Measurements from ENCODE around the gene NT5C. TPM values are rescaled to one million over a fixed set of nuclear protein-coding genes. Genes with fewer than 3 reads are reported as not detected.

The NT5C gene
- total and polyA plus RNA-seq, 4 donors = 64.4 to 96.3 (median 78.3) TPM

DNA sequence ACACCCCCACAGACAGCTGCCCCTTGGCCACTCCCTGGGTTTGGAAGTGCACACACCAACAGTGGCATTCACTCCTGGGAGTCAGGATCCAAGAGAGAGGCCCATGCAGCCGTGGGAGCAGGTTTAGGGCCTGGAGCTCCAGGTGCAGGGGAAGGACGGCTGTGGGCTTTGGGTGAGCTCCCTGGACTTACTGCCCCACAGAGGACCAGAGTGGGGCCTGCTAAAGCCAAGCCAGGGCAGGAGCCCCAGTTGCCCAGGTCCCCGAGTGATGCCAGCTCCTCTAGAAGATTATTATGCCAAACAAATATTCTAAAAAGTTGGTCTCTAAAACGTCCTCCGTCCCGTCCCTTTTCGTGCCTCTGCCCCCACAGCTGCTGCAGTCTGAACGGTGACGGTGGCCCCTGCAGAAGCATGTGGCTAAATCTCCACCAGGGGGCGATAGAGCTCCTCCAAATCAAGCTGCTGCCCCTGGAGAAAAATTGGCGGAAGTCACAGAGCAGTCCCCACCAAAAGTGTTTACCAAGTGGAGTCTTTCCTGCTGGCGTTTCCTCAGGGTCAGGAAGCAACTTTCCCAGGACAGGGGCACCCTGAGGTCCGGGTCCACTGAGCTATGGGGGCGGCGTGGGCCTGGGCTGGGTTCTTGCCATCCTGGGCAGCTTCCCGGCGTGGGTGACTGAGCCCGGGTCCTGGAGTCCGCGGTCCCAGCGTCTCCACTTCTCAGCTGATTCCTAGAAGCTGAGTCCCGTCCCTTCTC is 17.6 kb downstream of the NT5C start:
- peaks cover 0 to 44% (median 12%) of the 10 kb centered on the region in 5 donors for H3K4me1 ChIP-seq (ENCODE audit: control insufficient read depth in 5 of 5, insufficient read depth in 5 of 5, low read length in 5 of 5)
- ATAC-seq (ENCODE audit: insufficient read depth, low FRiP score) (peak; percentile 70), DNase-seq (peak; percentile 94 to 98 (median 95))
- peak overlapping the region; percentile 43 for H3K4me3 ChIP-seq
- H3K9ac ChIP-seq (ENCODE audit: insufficient read depth in 1 of 2, low read length in 2 of 2) = peak overlapping the region in 1 of 2 donors; percentile 63
- H3K27me3 ChIP-seq (ENCODE audit: control insufficient read depth in 3 of 3, insufficient read depth in 3 of 3, low read length in 2 of 3) = peaks cover 0 to under 1% (median 0%) of the 10 kb centered on the region in 3 donors
- WGBS, 2 donors = 2 to 3% methylated on average over 22 of the region's 22 CpGs
- H3K9me3 ChIP-seq (ENCODE audit: control insufficient read depth in 4 of 4, insufficient read depth in 3 of 4, low read length in 3 of 4) = no peaks in the 10 kb centered on the region
- peak; percentile 93 for TF ChIP-seq CTCF (IDR thresholded peaks at IDR 0.05; ENCODE audit: control extremely low read depth, extremely low read depth)
- H3K36me3 ChIP-seq (ENCODE audit: control insufficient read depth in 4 of 4, insufficient read depth in 4 of 4, low read length in 4 of 4) = peaks cover 0 to 12% (median 4%) of the 10 kb centered on the region in 4 donors
- H3K27ac ChIP-seq (ENCODE audit: low read depth in 1 of 2, low read length in 1 of 2) = peak overlapping the region; percentile 90 to 96

- Histone ChIP-seq H3K4me1 (ENCODE audit: control insufficient read depth in 5 of 5, insufficient read depth in 5 of 5, low read length in 5 of 5) (peaks cover 0 to 40% (median 12%) of the 10 kb centered on the region in 5 donors), H3K4me3 (no peak overlapping the region), H3K36me3 (ENCODE audit: control insufficient read depth in 4 of 4, insufficient read depth in 4 of 4, low read length in 4 of 4) (peaks cover 0 to 6% (median under 1%) of the 10 kb centered on the region in 4 donors), H3K9ac (ENCODE audit: insufficient read depth in 1 of 2, low read length in 2 of 2) (no peak overlapping the region), H3K27ac (ENCODE audit: low read depth in 1 of 2, low read length in 1 of 2) (peak overlapping the region in 1 of 2 donors; percentile 4), H3K9me3 (ENCODE audit: control insufficient read depth in 4 of 4, insufficient read depth in 3 of 4, low read length in 3 of 4) (no peaks in the 10 kb centered on the region), H3K27me3 (ENCODE audit: control insufficient read depth in 3 of 3, insufficient read depth in 3 of 3, low read length in 2 of 3) (peaks cover 0 to 4% (median 0%) of the 10 kb centered on the region in 3 donors)
- TF ChIP-seq CTCF (IDR thresholded peaks at IDR 0.05; ENCODE audit: control extremely low read depth, extremely low read depth) = no peak
- DNase-seq = no peak
- whole genome bisulfite sequencing, 2 donors = 67 to 73% methylated on average over 7 of the region's 7 CpGs
- ATAC-seq (ENCODE audit: insufficient read depth, low FRiP score) = no peak
Observed at GRCh38 chr17:75111777-75112335, 19.7 kb downstream of the NT5C start.

- H3K27ac ChIP-seq (ENCODE audit: low read depth in 1 of 2, low read length in 1 of 2) = peak overlapping the region; percentile 59 to 84
- peaks cover 0 to 4% (median 0%) of the 10 kb centered on the region in 3 donors for H3K27me3 ChIP-seq (ENCODE audit: control insufficient read depth in 3 of 3, insufficient read depth in 3 of 3, low read length in 2 of 3)
- peaks cover 0 to 25% (median 12%) of the 10 kb centered on the region in 5 donors for H3K4me1 ChIP-seq (ENCODE audit: control insufficient read depth in 5 of 5, insufficient read depth in 5 of 5, low read length in 5 of 5)
- peak overlapping the region in 1 of 2 donors; percentile 77 for H3K9ac ChIP-seq (ENCODE audit: insufficient read depth in 1 of 2, low read length in 2 of 2)
- WGBS, 2 donors = 20 to 22% methylated on average over 40 of the region's 40 CpGs
- DNase-seq (no peak), ATAC-seq (ENCODE audit: insufficient read depth, low FRiP score) (no peak)
- H3K36me3 ChIP-seq (ENCODE audit: control insufficient read depth in 4 of 4, insufficient read depth in 4 of 4, low read length in 4 of 4) = peaks cover 0 to 4% (median under 1%) of the 10 kb centered on the region in 4 donors
- peak overlapping the region; percentile 70 for H3K4me3 ChIP-seq
- no peak for TF ChIP-seq CTCF (IDR thresholded peaks at IDR 0.05; ENCODE audit: control extremely low read depth, extremely low read depth)
- no peaks in the 10 kb centered on the region for H3K9me3 ChIP-seq (ENCODE audit: control insufficient read depth in 4 of 4, insufficient read depth in 3 of 4, low read length in 3 of 4)
Observed at GRCh38 chr17:75110234-75110937, 21.2 kb downstream of the NT5C start.
